ENCODE measurements around the gene MAP2. TPM values are rescaled to one million over a fixed set of nuclear protein-coding genes. Genes with fewer than 3 reads are reported as not detected.

Gene MAP2
- total RNA-seq, 6 experiments from 2014 or later = 1.0 to 2.0 (median 1.6) TPM

DNA sequence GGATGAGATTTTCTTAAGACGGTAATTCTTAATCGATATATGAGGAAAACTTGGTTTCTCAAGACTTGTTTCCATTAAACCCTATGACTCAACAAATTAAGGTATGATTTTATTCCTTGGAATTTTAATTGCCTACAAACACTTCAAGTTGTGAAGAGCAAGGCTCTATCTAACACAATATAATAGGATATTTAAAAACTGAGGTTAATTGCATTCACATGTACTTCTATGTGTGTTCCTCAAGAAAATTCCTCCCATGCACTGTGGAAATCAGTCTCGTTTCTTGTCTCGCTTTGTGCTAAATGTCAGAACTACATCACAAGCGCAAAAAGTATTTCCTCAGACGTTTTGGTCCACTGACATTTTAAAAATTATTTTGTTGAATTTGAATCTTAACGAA, 238.2 kb downstream of the MAP2 start:
- DNase-seq = no peak
- Mint-ChIP-seq H3K27me3 (ENCODE audit: insufficient read depth) (no peaks in the 10 kb centered on the region), H3K36me3 (ENCODE audit: low read depth) (no peaks in the 10 kb centered on the region), H3K4me3 (no peak overlapping the region), H3K4me1 (ENCODE audit: low read depth) (peaks cover 22% of the 10 kb centered on the region), H3K27ac (no peak overlapping the region), H3K9me3 (no peaks in the 10 kb centered on the region; the same call in 1 of the 2 replicates)
- TF ChIP-seq, protein P1, sequence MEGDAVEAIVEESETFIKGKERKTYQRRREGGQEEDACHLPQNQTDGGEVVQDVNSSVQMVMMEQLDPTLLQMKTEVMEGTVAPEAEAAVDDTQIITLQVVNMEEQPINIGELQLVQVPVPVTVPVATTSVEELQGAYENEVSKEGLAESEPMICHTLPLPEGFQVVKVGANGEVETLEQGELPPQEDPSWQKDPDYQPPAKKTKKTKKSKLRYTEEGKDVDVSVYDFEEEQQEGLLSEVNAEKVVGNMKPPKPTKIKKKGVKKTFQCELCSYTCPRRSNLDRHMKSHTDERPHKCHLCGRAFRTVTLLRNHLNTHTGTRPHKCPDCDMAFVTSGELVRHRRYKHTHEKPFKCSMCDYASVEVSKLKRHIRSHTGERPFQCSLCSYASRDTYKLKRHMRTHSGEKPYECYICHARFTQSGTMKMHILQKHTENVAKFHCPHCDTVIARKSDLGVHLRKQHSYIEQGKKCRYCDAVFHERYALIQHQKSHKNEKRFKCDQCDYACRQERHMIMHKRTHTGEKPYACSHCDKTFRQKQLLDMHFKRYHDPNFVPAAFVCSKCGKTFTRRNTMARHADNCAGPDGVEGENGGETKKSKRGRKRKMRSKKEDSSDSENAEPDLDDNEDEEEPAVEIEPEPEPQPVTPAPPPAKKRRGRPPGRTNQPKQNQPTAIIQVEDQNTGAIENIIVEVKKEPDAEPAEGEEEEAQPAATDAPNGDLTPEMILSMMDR (IDR thresholded peaks at IDR 0.05) = no peak

DNA sequence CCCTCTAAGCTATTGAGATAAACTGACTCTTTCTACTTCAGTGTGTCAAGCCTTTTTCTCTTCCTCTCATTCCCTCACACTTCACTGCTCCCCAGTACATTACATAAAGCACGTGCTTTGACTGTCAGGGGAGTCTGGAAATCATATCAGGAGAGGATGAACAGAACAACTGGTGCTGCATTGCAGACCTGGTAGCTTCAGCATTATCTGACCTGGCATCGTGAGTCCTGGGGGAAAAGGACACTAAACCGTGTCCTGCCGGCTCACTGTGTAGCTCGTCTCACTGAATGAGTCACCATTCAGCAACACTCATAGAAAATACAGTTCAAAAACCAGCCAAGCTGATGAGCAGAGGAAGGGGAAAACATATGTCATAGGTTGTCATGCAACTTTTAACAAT, 239.3 kb downstream of the MAP2 start:
- H3K9me3 Mint-ChIP-seq = no peaks in the 10 kb centered on the region

DNA sequence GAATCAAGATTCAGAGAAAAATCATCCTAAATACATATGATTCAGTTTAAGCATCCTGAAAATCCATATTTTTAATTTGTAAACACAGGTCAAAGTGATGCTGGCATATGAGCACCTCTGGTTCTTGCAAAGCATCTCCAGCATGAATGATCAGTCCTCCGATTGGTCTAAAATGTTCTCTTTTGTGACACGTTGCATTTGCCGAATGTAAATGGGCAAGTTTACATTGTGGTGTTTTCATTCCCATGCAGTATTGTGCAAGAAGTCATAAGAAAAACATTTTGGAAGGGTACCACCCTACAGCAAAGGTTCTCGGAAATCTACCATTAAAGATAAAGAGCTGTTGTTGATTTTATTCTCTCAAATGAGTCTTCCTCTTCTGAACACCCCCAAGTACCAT, 239.8 kb downstream of the MAP2 start:
- Mint-ChIP-seq H3K27me3 (ENCODE audit: insufficient read depth) (no peaks in the 10 kb centered on the region), H3K9me3 (no peaks in the 10 kb centered on the region), H3K4me3 (no peak overlapping the region), H3K36me3 (ENCODE audit: low read depth) (no peaks in the 10 kb centered on the region), H3K4me1 (ENCODE audit: low read depth) (peaks cover 13% of the 10 kb centered on the region), H3K27ac (no peak overlapping the region)
- TF ChIP-seq, protein P1 (IDR thresholded peaks at IDR 0.05) = no peak
- DNase-seq = no peak

More for the DNA sequence above, 239.3 kb downstream of the MAP2 start:
- TF ChIP-seq, protein P1 (IDR thresholded peaks at IDR 0.05) = no peak
- Mint-ChIP-seq H3K4me1 (ENCODE audit: low read depth) (peaks cover 13% of the 10 kb centered on the region), H3K36me3 (ENCODE audit: low read depth) (no peaks in the 10 kb centered on the region), H3K27me3 (ENCODE audit: insufficient read depth) (no peaks in the 10 kb centered on the region), H3K4me3 (peak overlapping the region; percentile 58), H3K27ac (peak overlapping the region; percentile 24; the same call in 1 of the 2 replicates)
- peak; percentile 37 for DNase-seq

DNA sequence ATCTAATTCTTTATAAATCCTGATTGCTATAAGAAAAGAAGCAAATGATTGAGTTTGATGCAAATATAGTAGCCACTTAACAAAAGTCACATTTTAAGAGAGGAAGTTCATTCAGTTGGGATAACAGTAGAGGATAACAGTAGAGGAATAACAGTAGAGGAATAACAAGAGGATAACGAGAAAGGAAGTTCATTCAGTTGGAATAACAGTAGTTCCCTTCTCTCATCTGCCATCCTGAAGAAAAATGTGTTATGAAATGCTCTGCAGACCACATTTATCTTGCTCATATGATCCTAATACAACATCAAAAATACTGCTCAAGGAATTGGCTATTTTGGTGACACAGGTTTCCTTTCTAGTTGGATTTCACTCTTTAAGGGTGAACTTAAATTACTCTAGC, 242.4 kb downstream of the MAP2 start:
- TF ChIP-seq, protein P1 (IDR thresholded peaks at IDR 0.05) = no peak
- Mint-ChIP-seq H3K4me1 (ENCODE audit: low read depth) (peaks cover 13% of the 10 kb centered on the region), H3K9me3 (no peaks in the 10 kb centered on the region)

DNA sequence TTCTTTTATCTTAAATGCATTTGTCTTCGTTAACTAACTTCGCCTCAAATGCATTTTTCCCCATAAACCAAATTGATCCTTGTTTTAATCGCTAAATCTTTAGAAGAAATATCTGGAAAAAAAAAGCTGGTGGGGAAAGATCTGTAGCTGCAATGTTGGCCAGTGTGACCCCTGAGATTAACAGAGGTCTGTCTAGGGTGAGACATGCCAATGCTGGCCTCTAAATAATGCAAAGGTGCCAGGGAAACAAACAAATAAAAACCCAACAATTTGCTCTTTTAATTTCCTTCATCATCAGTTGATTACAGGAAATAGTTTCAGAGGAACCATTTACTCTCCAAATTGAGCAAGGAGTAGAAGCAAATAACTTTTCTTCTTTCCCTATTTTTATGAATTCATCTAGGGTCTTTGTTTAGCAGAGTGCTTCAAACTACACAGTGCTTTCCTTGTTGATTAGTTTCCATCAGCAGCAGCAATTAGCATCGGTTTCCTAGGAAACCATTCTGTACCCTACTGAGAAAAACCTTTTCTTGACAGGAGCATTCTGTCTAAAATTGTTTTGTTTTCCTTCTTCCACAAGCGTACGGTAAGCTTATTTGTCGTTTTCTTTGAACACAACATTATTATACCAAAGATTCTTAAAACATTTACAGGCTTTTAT, 247.3 kb downstream of the MAP2 start:
- H3K9me3 Mint-ChIP-seq = no peaks in the 10 kb centered on the region
- no peaks in the 10 kb centered on the region; the same call in 1 of the 2 replicates for H3K27me3 Mint-ChIP-seq (ENCODE audit: insufficient read depth)
- DNase-seq = no peak
- H3K4me3 Mint-ChIP-seq = no peak overlapping the region
- H3K27ac Mint-ChIP-seq = no peak overlapping the region
- TF ChIP-seq, protein P1 (IDR thresholded peaks at IDR 0.05) = no peak
- H3K4me1 Mint-ChIP-seq (ENCODE audit: low read depth) = no peaks in the 10 kb centered on the region
- H3K36me3 Mint-ChIP-seq (ENCODE audit: low read depth) = no peaks in the 10 kb centered on the region

More for the DNA sequence above, 242.4 kb downstream of the MAP2 start:
- no peak overlapping the region for H3K4me3 Mint-ChIP-seq
- H3K27me3 Mint-ChIP-seq (ENCODE audit: insufficient read depth) = no peaks in the 10 kb centered on the region
- no peak overlapping the region for H3K27ac Mint-ChIP-seq
- DNase-seq = no peak
- no peaks in the 10 kb centered on the region for H3K36me3 Mint-ChIP-seq (ENCODE audit: low read depth)

Measured in HFFc6 (cell line).